ENCODE measurements around the gene KIF23. TPM values are rescaled to one million over a fixed set of nuclear protein-coding genes. Genes with fewer than 3 reads are reported as not detected.

The KIF23 gene
- total and polyA plus RNA-seq, 2 experiments from 2014 or later, result 52.9 to 103 TPM

GRCh38 chr15:69424748-69425413 is 10.7 kb downstream of the KIF23 start (continued):
- no peak for TF ChIP-seq CTCF (conservative IDR thresholded peaks at IDR 0.05; ENCODE audit: low read depth in 2 of 2)
- no peak for TF ChIP-seq POLR2AphosphoS5 (IDR thresholded peaks at IDR 0.05; ENCODE audit: low read depth)
- no peak for TF ChIP-seq NANOG (IDR thresholded peaks at IDR 0.05; ENCODE audit: borderline replicate concordance)
- TF ChIP-seq EZH2 (IDR thresholded peaks at IDR 0.05; ENCODE audit: low read depth, unreplicated experiment), result no peak

GRCh38 chr15:69433831-69434230 is 19.7 kb downstream of the KIF23 start:
- Histone ChIP-seq H3K4me1 (ENCODE audit: insufficient read depth) (no peaks in the 10 kb centered on the region), H3K36me3 (ENCODE audit: insufficient read depth) (peaks cover 57% of the 10 kb centered on the region), H3K27ac (ENCODE audit: low read depth) (no peak overlapping the region), H2AFZ (no peak overlapping the region), H4K20me1 (replicated peaks; ENCODE audit: insufficient read depth) (peaks cover 15% of the 10 kb centered on the region; the same call in 1 of the 2 replicates), H3K27me3 (ENCODE audit: insufficient read depth) (no peaks in the 10 kb centered on the region), H3K79me2 (replicated peaks; ENCODE audit: insufficient read depth) (peaks cover 15% of the 10 kb centered on the region), H3K4me3 (no peak overlapping the region), H3F3A (replicated peaks; ENCODE audit: low read depth) (no peaks in the 10 kb centered on the region), H3K9me2 (ENCODE audit: insufficient read depth) (no peaks in the 10 kb centered on the region), H3K4me2 (no peak overlapping the region)
- H3K36me3 Mint-ChIP-seq (ENCODE audit: low read depth), result peaks cover 80% of the 10 kb centered on the region
- no peak overlapping the region for H3K4me3 Mint-ChIP-seq
- no peaks in the 10 kb centered on the region for H3K4me1 Mint-ChIP-seq
- H3K27ac Mint-ChIP-seq, result no peak overlapping the region
- H3K9me3 Mint-ChIP-seq, result no peaks in the 10 kb centered on the region
- DNase-seq (ENCODE audit: low spot score) (no peak), ATAC-seq (no peak)
- TF ChIP-seq EZH2phosphoT487 (IDR thresholded peaks at IDR 0.05; ENCODE audit: unreplicated experiment), result no peak
- no peak for TF ChIP-seq STAT1 (IDR thresholded peaks at IDR 0.05; ENCODE audit: unreplicated experiment)
- no peaks in the 10 kb centered on the region for H3K27me3 Mint-ChIP-seq (ENCODE audit: insufficient read depth, low read depth, poor library complexity)

- Histone ChIP-seq H3K4me3 (no peak overlapping the region), H3K9me2 (ENCODE audit: insufficient read depth) (no peaks in the 10 kb centered on the region), H3K36me3 (ENCODE audit: insufficient read depth) (peaks cover 55% of the 10 kb centered on the region), H3K27me3 (ENCODE audit: insufficient read depth) (no peaks in the 10 kb centered on the region), H2AFZ (no peak overlapping the region), H3K4me1 (ENCODE audit: insufficient read depth) (no peaks in the 10 kb centered on the region), H3K27ac (ENCODE audit: low read depth) (no peak overlapping the region), H4K20me1 (replicated peaks; ENCODE audit: insufficient read depth) (peaks cover 12% of the 10 kb centered on the region; the same call in 1 of the 2 replicates), H3K79me2 (replicated peaks; ENCODE audit: insufficient read depth) (peaks cover 13% of the 10 kb centered on the region), H3F3A (replicated peaks; ENCODE audit: low read depth) (no peaks in the 10 kb centered on the region), H3K4me2 (no peak overlapping the region)
- H3K9me3 Mint-ChIP-seq, result no peaks in the 10 kb centered on the region
- no peak for ATAC-seq
- H3K4me1 Mint-ChIP-seq, result no peaks in the 10 kb centered on the region
- no peak for DNase-seq (ENCODE audit: low spot score)
- H3K4me3 Mint-ChIP-seq, result no peak overlapping the region
- H3K27ac Mint-ChIP-seq, result no peak overlapping the region
- no peaks in the 10 kb centered on the region for H3K27me3 Mint-ChIP-seq (ENCODE audit: insufficient read depth, low read depth, poor library complexity)
- peaks cover 80% of the 10 kb centered on the region for H3K36me3 Mint-ChIP-seq (ENCODE audit: low read depth)
- no peak for TF ChIP-seq EZH2phosphoT487 (IDR thresholded peaks at IDR 0.05; ENCODE audit: unreplicated experiment)
- no peak for TF ChIP-seq REST (IDR thresholded peaks at IDR 0.05; ENCODE audit: unreplicated experiment)
- no peak for TF ChIP-seq EZH2 (IDR thresholded peaks at IDR 0.05; ENCODE audit: low read depth, unreplicated experiment)
- no peak for TF ChIP-seq ETS1 (IDR thresholded peaks at IDR 0.05)
- TF ChIP-seq CTCF (conservative IDR thresholded peaks at IDR 0.05; ENCODE audit: low read depth in 2 of 2), result no peak
Measured at GRCh38 chr15:69434238-69434637, 20.1 kb downstream of the KIF23 start.

Data from GM23338 (cell line).